ENCODE measurements around the gene TMEM43. TPM values are rescaled to one million over a fixed set of nuclear protein-coding genes. Genes with fewer than 3 reads are reported as not detected.

Gene TMEM43
- total RNA-seq, 5 donors from 2014 or later (not counting 1 experiment from before 2014, with no cell fraction given), result 36.9 to 76.3 (median 63.6) TPM

GRCh38 chr3:14159426-14159825 lies 34.6 kb downstream of the TMEM43 start:
- Mint-ChIP-seq H3K27ac (no peak overlapping the region), H3K36me3 (peaks cover 90% of the 10 kb centered on the region), H3K4me1 (peaks cover 19 to 31% (median 28%) of the 10 kb centered on the region in 3 donors), H3K4me3 (no peak overlapping the region), H3K27me3 (no peaks in the 10 kb centered on the region), H3K9me3 (peaks cover 7 to 16% (median 7%) of the 10 kb centered on the region in 3 donors)
- H3K9me3 ChIP-seq, result peaks cover 3% of the 10 kb centered on the region
- CTCF ChIA-PET, result no interaction called here
- POLR2A ChIA-PET, result interaction anchor here in 1 of 2 donors (0.5 kb wide), 1 partner anchor 67 kb away, joined by 3 read pairs; no protein-coding TSS in a partner anchor
- no peaks in the 10 kb centered on the region for H3K4me1 ChIP-seq (ENCODE audit: control insufficient read depth in 1 of 2, extremely low read depth in 1 of 2, insufficient read depth in 2 of 2, low read length in 2 of 2)
- H3K4me3 ChIP-seq (ENCODE audit: control insufficient read depth in 1 of 2, extremely low read depth in 1 of 2, low read length in 1 of 2), result no peak overlapping the region
- ATAC-seq (replicated peaks in 1 of 4) (no peak), DNase-seq (no peak)
- H3K27ac ChIP-seq (ENCODE audit: low read length), result no peak overlapping the region
- H3K27me3 ChIP-seq (replicated peaks in 1 of 2; ENCODE audit: control insufficient read depth in 2 of 2, extremely low read depth in 1 of 2, insufficient read depth in 2 of 2, low read length in 1 of 2), result no peaks in the 10 kb centered on the region
- H3K36me3 ChIP-seq (ENCODE audit: control insufficient read depth in 2 of 2, extremely low read depth in 1 of 2, insufficient read depth in 1 of 2, low read length in 1 of 2), result peaks cover 14 to 85% of the 10 kb centered on the region in 2 donors
- WGBS (ENCODE audit: insufficient coverage), result 96% methylated on average over 5 of the region's 8 CpGs

- no peak overlapping the region for H3K27ac ChIP-seq (ENCODE audit: low read length)
- H3K4me3 ChIP-seq (ENCODE audit: control insufficient read depth in 1 of 2, extremely low read depth in 1 of 2, low read length in 1 of 2), result no peak overlapping the region
- H3K27me3 Mint-ChIP-seq, result no peaks in the 10 kb centered on the region
- ATAC-seq (replicated peaks in 1 of 4) (no peak), DNase-seq (no peak)
- POLR2A ChIA-PET, result interaction anchor here in 1 of 2 donors (1.2 kb wide), 1 partner anchor 16 kb away, joined by 4 read pairs; no protein-coding TSS in a partner anchor
- peaks cover 3% of the 10 kb centered on the region for H3K9me3 ChIP-seq
- peaks cover 95% of the 10 kb centered on the region for H3K36me3 Mint-ChIP-seq
- peak overlapping the region in 1 of 3 donors; percentile 31 for H3K4me3 Mint-ChIP-seq
- WGBS (ENCODE audit: insufficient coverage), result no CpG with 5 or more reads among the region's 2 CpGs
- H3K4me1 Mint-ChIP-seq, result peaks cover 16 to 25% (median 17%) of the 10 kb centered on the region in 3 donors
- H3K27me3 ChIP-seq (replicated peaks in 1 of 2; ENCODE audit: control insufficient read depth in 2 of 2, extremely low read depth in 1 of 2, insufficient read depth in 2 of 2, low read length in 1 of 2), result no peaks in the 10 kb centered on the region
- CTCF ChIA-PET, result interaction anchor here in 1 of 2 donors (0.7 kb wide), 1 partner anchor 1683 kb away, joined by 3 read pairs; no protein-coding TSS in a partner anchor
- peaks cover 7 to 16% (median 7%) of the 10 kb centered on the region in 3 donors for H3K9me3 Mint-ChIP-seq
- H3K36me3 ChIP-seq (ENCODE audit: control insufficient read depth in 2 of 2, extremely low read depth in 1 of 2, insufficient read depth in 1 of 2, low read length in 1 of 2), result peaks cover 23 to 98% of the 10 kb centered on the region in 2 donors
- H3K27ac Mint-ChIP-seq, result no peak overlapping the region
- no peaks in the 10 kb centered on the region for H3K4me1 ChIP-seq (ENCODE audit: control insufficient read depth in 1 of 2, extremely low read depth in 1 of 2, insufficient read depth in 2 of 2, low read length in 2 of 2)
Measured at GRCh38 chr3:14161282-14161681, 36.4 kb downstream of the TMEM43 start.

- CTCF ChIA-PET, result no interaction called here
- no peak overlapping the region for H3K4me3 Mint-ChIP-seq
- H3K36me3 ChIP-seq (ENCODE audit: control insufficient read depth in 2 of 2, extremely low read depth in 1 of 2, insufficient read depth in 1 of 2, low read length in 1 of 2), result peaks cover 23 to 99% of the 10 kb centered on the region in 2 donors
Measured at GRCh38 chr3:14162178-14162577, 37.3 kb downstream of the TMEM43 start.

GRCh38 chr3:14166877-14167603 lies 42.2 kb downstream of the TMEM43 start:
- CTCF ChIA-PET, result no interaction called here
- 96% methylated on average over 6 of the region's 9 CpGs for WGBS (ENCODE audit: insufficient coverage)
- Mint-ChIP-seq H3K4me1 (peaks cover 21 to 46% (median 34%) of the 10 kb centered on the region in 3 donors), H3K27me3 (no peaks in the 10 kb centered on the region), H3K36me3 (peaks cover 97% of the 10 kb centered on the region), H3K27ac (no peak overlapping the region), H3K4me3 (no peak overlapping the region), H3K9me3 (peaks cover 0 to 6% (median 4%) of the 10 kb centered on the region in 3 donors)
- POLR2A ChIA-PET, result interaction anchor here (0.6 to 1.0 kb wide), 2 partner anchors 12 to 22 kb away, joined by 4 read pairs; no protein-coding TSS in a partner anchor
- Histone ChIP-seq H3K4me3 (ENCODE audit: control insufficient read depth in 1 of 2, extremely low read depth in 1 of 2, low read length in 1 of 2) (no peak overlapping the region), H3K9me3 (peaks cover 3% of the 10 kb centered on the region), H3K27ac (ENCODE audit: low read length) (no peak overlapping the region), H3K4me1 (ENCODE audit: control insufficient read depth in 1 of 2, extremely low read depth in 1 of 2, insufficient read depth in 2 of 2, low read length in 2 of 2) (no peaks in the 10 kb centered on the region), H3K27me3 (replicated peaks in 1 of 2; ENCODE audit: control insufficient read depth in 2 of 2, extremely low read depth in 1 of 2, insufficient read depth in 2 of 2, low read length in 1 of 2) (no peaks in the 10 kb centered on the region), H3K36me3 (ENCODE audit: control insufficient read depth in 2 of 2, extremely low read depth in 1 of 2, insufficient read depth in 1 of 2, low read length in 1 of 2) (peaks cover 24 to 99% of the 10 kb centered on the region in 2 donors)
- ATAC-seq (replicated peaks in 1 of 4) (no peak), DNase-seq (no peak)

More at GRCh38 chr3:14162178-14162577, 37.3 kb downstream of the TMEM43 start:
- 100% methylated on average over 1 of the region's 2 CpGs for WGBS (ENCODE audit: insufficient coverage)
- ATAC-seq (replicated peaks in 1 of 4), result no peak
- Histone ChIP-seq H3K27me3 (replicated peaks in 1 of 2; ENCODE audit: control insufficient read depth in 2 of 2, extremely low read depth in 1 of 2, insufficient read depth in 2 of 2, low read length in 1 of 2) (no peaks in the 10 kb centered on the region), H3K4me3 (ENCODE audit: control insufficient read depth in 1 of 2, extremely low read depth in 1 of 2, low read length in 1 of 2) (no peak overlapping the region), H3K9me3 (peaks cover 3% of the 10 kb centered on the region), H3K27ac (ENCODE audit: low read length) (no peak overlapping the region), H3K4me1 (ENCODE audit: control insufficient read depth in 1 of 2, extremely low read depth in 1 of 2, insufficient read depth in 2 of 2, low read length in 2 of 2) (no peaks in the 10 kb centered on the region)
- H3K9me3 Mint-ChIP-seq, result peaks cover 7 to 16% (median 7%) of the 10 kb centered on the region in 3 donors
- H3K27me3 Mint-ChIP-seq, result no peaks in the 10 kb centered on the region
- H3K36me3 Mint-ChIP-seq, result peaks cover 94% of the 10 kb centered on the region
- peaks cover 7 to 20% (median 13%) of the 10 kb centered on the region in 3 donors for H3K4me1 Mint-ChIP-seq
- DNase-seq, result no peak
- H3K27ac Mint-ChIP-seq, result no peak overlapping the region
- POLR2A ChIA-PET, result interaction anchor here (0.6 to 1.2 kb wide), 2 partner anchors 16 to 18 kb away, joined by 3 to 4 read pairs; no protein-coding TSS in a partner anchor

GRCh38 chr3:14169435-14169834 lies 44.6 kb downstream of the TMEM43 start:
- ATAC-seq (replicated peaks in 1 of 4) (no peak), DNase-seq (no peak)
- Mint-ChIP-seq H3K27ac (no peak overlapping the region), H3K36me3 (peaks cover 86% of the 10 kb centered on the region), H3K4me3 (no peak overlapping the region), H3K27me3 (no peaks in the 10 kb centered on the region), H3K9me3 (no peaks in the 10 kb centered on the region), H3K4me1 (peaks cover 36 to 59% (median 53%) of the 10 kb centered on the region in 3 donors)
- WGBS (ENCODE audit: insufficient coverage), result 100% methylated on average over 1 of the region's 2 CpGs
- ChIA-PET POLR2A (interaction anchor here (0.9 to 1.0 kb wide), 2 partner anchors 9 to 25 kb away, joined by 3 read pairs; partner anchors contain the start of genes LSM3 (in 1 of the 2) and XPC (in 1 of the 2)), CTCF (interaction anchor here in 1 of 2 donors (0.8 kb wide), 1 partner anchor 9 kb away, joined by 3 read pairs; the partner anchor contains the start of gene LSM3)
- H3K4me3 ChIP-seq (ENCODE audit: control insufficient read depth in 1 of 2, extremely low read depth in 1 of 2, low read length in 1 of 2), result no peak overlapping the region
- no peaks in the 10 kb centered on the region for H3K9me3 ChIP-seq
- H3K36me3 ChIP-seq (ENCODE audit: control insufficient read depth in 2 of 2, extremely low read depth in 1 of 2, insufficient read depth in 1 of 2, low read length in 1 of 2), result peaks cover 23 to 87% of the 10 kb centered on the region in 2 donors
- no peaks in the 10 kb centered on the region for H3K27me3 ChIP-seq (replicated peaks in 1 of 2; ENCODE audit: control insufficient read depth in 2 of 2, extremely low read depth in 1 of 2, insufficient read depth in 2 of 2, low read length in 1 of 2)
- peaks cover 5% of the 10 kb centered on the region in 2 experiments for H3K4me1 ChIP-seq (ENCODE audit: control insufficient read depth in 1 of 2, extremely low read depth in 1 of 2, insufficient read depth in 2 of 2, low read length in 2 of 2)
- H3K27ac ChIP-seq (ENCODE audit: low read length), result no peak overlapping the region

GRCh38 chr3:14169871-14170270 lies 45.0 kb downstream of the TMEM43 start:
- no peak for DNase-seq
- Mint-ChIP-seq H3K9me3 (no peaks in the 10 kb centered on the region), H3K27me3 (no peaks in the 10 kb centered on the region), H3K36me3 (peaks cover 82% of the 10 kb centered on the region), H3K4me1 (peaks cover 40 to 61% (median 57%) of the 10 kb centered on the region in 3 donors), H3K27ac (no peak overlapping the region), H3K4me3 (no peak overlapping the region)
- Histone ChIP-seq H3K9me3 (no peaks in the 10 kb centered on the region), H3K36me3 (ENCODE audit: control insufficient read depth in 2 of 2, extremely low read depth in 1 of 2, insufficient read depth in 1 of 2, low read length in 1 of 2) (peaks cover 19 to 82% of the 10 kb centered on the region in 2 donors), H3K27me3 (replicated peaks in 1 of 2; ENCODE audit: control insufficient read depth in 2 of 2, extremely low read depth in 1 of 2, insufficient read depth in 2 of 2, low read length in 1 of 2) (no peaks in the 10 kb centered on the region), H3K4me3 (ENCODE audit: control insufficient read depth in 1 of 2, extremely low read depth in 1 of 2, low read length in 1 of 2) (no peak overlapping the region), H3K4me1 (ENCODE audit: control insufficient read depth in 1 of 2, extremely low read depth in 1 of 2, insufficient read depth in 2 of 2, low read length in 2 of 2) (peaks cover 8 to 9% of the 10 kb centered on the region in 2 experiments), H3K27ac (ENCODE audit: low read length) (no peak overlapping the region)
- POLR2A ChIA-PET, result interaction anchor here in 1 of 2 donors (1.0 kb wide), 1 partner anchor 25 kb away, joined by 3 read pairs; no protein-coding TSS in a partner anchor
- no peak for ATAC-seq (replicated peaks in 1 of 4)
- CTCF ChIA-PET, result no interaction called here

Data from T-cell (primary cell).